KOPT-K1 (cell line): ENCODE measurements around the gene ZNF892.
"Not testable (repeated sequence)": the region's sequence is repeated elsewhere in the genome, so short reads cannot be mapped to it uniquely, and the experiment has no call there.

Experiments
- H3K27ac ChIP-seq: fragments of 200-600 bp; sonication (generic); 2 replicates; pipeline ENCODE4 v1.5.1; 2016; ENCODE audit warnings: antibody characterized with exemption, mild to moderate bottlenecking, low read depth, low read length; ENCODE audit not compliant: poor library complexity, severe bottlenecking
- H3K36me3 ChIP-seq: fragments of 200-600 bp; sonication (generic); 2 replicates; pipeline ENCODE4 v1.5.1; 2017; ENCODE audit warnings: antibody characterized with exemption, mild to moderate bottlenecking, low read length, moderate library complexity; ENCODE audit not compliant: insufficient read depth
- H3K9me3 ChIP-seq: fragments of 200-600 bp; sonication (generic); 2 replicates; pipeline ENCODE4 v1.5.1; 2017; ENCODE audit warnings: antibody characterized with exemption, low read length, mild to moderate bottlenecking; ENCODE audit not compliant: insufficient read depth, poor library complexity, severe bottlenecking

Gene ZNF892

DNA sequence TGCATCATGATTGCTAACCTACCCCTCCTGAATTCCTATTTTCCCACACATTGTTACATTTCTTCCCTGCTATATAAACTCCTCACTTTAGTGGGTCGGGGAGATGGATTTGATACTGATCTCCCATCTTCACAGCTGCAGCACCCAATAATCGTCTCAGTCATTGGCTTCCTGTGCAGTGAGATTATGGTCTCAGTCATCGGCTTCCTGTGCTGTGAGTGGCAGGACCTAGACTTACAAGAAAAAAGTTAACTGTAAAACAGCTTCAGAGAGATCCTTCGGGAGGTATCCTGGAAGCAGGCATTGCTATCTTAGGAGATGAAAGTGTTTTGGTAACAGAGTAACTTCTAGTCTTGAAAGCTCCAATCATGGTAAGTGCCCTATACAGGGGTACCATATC lies 3.4 kb upstream of the ZNF892 start:
- no peak overlapping the region for H3K27ac ChIP-seq
- H3K9me3 ChIP-seq: no peaks in the 10 kb centered on the region
- peaks cover 4% of the 10 kb centered on the region for H3K36me3 ChIP-seq

DNA sequence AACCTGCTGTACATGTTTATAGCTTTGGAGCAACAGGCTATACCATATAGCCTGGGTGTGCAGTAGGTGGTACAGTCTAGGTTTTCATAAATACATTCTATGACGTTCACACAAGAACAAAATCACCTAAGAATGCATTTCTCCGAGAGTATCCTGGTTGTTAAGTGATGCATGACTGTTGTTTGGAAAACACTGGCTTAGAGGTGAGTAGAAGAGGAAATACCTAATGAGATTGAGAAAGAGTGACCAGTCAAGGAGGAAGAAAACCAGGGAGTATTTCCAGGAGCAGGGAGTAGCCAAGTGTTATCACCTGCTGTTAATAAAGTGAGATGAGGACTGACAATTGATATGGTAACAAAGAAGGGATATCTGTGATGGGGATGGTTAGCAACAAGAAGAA lies 2.9 kb upstream of the ZNF892 start:
- Histone ChIP-seq H3K27ac (no peak overlapping the region), H3K9me3 (peaks cover 5% of the 10 kb centered on the region), H3K36me3 (peaks cover 9% of the 10 kb centered on the region)

DNA sequence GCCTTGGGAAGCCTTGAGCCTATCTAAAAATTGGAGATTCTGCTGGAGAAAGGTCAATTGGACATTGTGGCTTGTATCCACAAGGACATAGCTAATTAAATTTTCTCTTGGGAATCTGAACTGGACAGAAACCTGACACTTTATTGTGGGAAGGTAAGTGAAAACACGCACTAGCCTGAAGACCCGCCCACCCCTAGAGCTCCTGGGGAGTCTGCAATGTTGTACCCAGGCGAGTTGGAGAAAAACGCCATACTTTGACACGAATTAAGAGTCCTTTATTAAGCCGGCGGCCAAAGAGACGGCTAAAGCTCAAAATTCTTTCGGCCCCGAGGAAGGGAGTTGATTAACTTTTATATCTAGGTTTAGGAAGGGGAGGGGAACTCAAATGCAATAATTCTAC lies 1.2 kb upstream of the ZNF892 start:
- Histone ChIP-seq H3K9me3 (peaks cover 17% of the 10 kb centered on the region), H3K27ac (no peak overlapping the region), H3K36me3 (peaks cover 21% of the 10 kb centered on the region)

DNA sequence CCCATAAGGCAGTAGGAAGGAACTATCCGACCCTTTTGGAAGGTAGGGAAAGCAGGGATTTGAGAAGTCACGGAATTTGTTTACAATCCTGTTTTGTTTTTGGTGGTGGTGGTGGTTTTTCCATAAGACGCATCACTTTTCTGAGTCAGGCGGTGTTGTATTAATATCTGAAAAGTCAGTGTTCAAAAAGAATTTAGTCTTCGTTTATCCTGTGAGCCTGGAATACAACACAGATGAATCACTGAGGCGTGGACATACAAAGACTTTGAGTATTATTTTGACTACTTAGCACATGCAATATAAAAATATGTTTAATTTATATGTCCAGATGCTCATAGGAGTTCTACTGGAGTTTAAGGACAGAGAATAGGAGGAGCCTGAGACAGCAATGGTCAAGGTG lies 785 bp downstream of the ZNF892 start:
- H3K9me3 ChIP-seq: peaks cover 37% of the 10 kb centered on the region
- H3K27ac ChIP-seq: peak overlapping the region; percentile 69
- peaks cover 41% of the 10 kb centered on the region for H3K36me3 ChIP-seq

DNA sequence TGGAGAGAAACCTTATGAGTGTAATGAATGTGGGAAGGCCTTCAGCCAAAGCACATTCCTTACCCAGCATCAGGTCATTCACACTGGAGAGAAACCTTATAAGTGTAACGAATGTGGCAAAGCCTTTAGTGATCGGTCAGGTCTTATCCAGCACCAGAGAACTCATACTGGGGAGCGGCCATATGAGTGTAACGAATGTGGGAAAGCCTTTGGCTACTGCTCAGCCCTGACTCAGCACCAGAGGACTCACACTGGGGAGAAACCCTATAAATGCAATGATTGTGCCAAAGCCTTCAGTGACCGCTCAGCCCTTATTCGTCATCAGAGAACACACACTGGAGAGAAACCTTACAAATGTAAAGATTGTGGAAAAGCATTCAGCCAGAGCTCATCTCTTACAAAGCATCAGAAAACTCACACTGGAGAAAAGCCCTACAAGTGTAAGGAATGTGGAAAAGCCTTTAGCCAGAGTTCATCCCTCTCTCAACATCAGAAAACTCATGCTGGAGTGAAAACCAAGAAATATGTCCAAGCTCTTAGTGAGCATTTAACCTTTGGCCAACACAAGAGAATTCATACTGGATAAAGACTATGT lies 7.8 kb downstream of the ZNF892 start:
- H3K9me3 ChIP-seq: peaks cover 99% of the 10 kb centered on the region
- H3K27ac ChIP-seq: no peak overlapping the region
- H3K36me3 ChIP-seq: peaks cover 81% of the 10 kb centered on the region

DNA sequence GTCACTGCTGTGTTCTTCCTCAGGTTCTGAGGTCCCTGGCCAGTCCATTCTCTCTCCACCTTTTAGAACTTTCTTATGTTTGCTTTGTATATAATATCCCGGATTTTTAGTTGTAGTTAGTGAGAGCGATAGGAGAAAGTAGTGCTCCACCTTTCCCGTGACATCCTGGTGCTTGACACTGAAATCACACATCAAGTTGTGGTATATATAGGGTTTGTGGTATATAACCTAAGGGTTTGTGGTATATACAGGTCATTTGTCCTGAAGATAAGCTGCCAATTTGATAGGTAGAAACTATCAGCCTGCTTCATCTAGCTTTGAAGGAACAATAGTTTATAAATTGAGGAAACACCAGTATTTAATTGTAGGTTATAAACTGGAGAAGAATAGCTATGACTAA lies 13.1 kb downstream of the ZNF892 start:
- Histone ChIP-seq H3K27ac (no peak overlapping the region), H3K36me3 (peaks cover 37% of the 10 kb centered on the region), H3K9me3 (peaks cover 93% of the 10 kb centered on the region)

DNA sequence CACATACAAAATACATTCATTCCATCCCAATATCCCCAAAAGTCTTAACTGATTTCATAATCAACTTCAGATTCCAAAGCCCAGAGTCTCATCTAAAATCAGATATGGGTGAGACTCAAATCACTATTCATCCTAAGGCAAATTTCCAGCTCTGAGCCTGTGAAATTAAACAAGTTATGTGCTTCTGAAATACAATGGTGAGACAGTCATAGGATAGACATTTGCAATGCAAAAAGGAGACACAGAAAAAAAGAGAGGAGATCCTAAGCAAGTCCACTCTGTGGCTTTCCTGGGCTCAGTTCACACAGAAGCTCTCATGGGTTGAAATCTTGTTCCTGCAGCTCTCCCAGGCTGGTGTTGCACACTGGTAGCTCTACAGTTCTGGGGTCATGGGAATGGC lies 18.3 kb downstream of the ZNF892 start:
- Histone ChIP-seq H3K27ac (no peak overlapping the region), H3K9me3 (peaks cover 41% of the 10 kb centered on the region), H3K36me3 (peaks cover 8% of the 10 kb centered on the region; the same call in 1 of the 2 replicates)

DNA sequence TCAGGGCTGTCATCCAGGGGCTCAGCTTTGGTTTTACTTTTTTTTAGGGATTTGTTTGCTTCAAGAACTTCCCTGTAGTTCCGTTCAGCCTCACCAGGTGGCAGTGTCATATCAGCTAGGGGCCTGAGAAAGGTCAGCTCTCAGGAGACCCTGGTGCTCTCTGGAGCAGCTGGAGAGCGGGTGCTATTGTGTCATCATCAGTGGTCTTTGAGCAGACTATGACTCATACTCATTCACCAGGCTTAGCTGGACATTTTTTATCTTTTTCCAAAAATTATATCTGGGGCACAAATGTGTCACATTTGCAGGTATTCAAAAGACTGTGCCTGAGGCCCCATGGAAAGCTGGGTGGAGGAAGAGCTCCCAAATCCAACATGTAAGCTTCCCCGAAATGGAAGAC lies 24.4 kb downstream of the ZNF892 start:
- Histone ChIP-seq H3K9me3 (no peaks in the 10 kb centered on the region), H3K27ac (no peak overlapping the region), H3K36me3 (no peaks in the 10 kb centered on the region)

DNA sequence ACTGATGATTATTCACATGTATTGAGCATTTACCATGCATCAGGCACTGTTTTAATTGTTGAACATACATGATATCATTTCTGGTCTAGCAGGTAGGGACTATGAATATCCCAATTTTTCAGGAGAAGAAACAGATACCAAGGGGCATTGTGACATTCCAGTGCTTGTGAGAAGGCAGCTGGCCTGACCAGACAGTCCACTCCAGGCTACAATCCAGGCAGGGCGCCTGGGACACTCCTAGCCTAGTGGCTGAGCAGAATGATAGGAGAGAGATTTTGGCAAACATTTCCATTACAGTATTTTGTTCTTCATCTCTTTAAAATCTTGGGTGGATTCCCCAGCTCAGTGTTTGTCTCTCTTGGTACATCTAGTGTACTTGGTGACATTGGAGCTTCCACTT lies 24.9 kb downstream of the ZNF892 start:
- H3K27ac ChIP-seq: no peak overlapping the region
- no peaks in the 10 kb centered on the region for H3K9me3 ChIP-seq
- no peaks in the 10 kb centered on the region for H3K36me3 ChIP-seq

DNA sequence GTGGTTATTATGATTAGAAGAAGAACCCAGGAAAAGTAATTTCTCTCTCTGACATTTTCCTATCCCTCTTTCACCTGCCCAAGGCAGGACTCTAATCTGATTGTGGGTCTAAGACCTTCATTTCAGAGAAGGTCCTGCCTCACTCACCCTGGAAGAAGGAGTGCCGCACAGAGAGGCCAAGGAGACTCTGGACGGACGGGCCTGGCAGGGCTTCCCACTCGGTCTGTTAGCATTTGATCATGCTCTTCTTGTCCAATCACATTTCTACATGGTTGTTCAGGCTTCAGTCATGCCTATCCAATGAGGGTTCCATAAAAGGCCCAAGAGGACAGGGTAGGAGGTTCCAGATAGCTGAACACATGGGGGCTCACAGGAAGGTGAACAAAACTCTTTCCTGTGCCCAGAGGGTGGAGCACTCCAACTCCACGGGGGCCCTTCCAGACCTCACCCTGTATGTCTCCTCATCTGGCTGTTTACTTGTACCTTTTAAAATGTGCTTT lies 27.0 kb downstream of the ZNF892 start:
- Histone ChIP-seq H3K9me3 (no peaks in the 10 kb centered on the region), H3K36me3 (no peaks in the 10 kb centered on the region), H3K27ac (no peak overlapping the region)

DNA sequence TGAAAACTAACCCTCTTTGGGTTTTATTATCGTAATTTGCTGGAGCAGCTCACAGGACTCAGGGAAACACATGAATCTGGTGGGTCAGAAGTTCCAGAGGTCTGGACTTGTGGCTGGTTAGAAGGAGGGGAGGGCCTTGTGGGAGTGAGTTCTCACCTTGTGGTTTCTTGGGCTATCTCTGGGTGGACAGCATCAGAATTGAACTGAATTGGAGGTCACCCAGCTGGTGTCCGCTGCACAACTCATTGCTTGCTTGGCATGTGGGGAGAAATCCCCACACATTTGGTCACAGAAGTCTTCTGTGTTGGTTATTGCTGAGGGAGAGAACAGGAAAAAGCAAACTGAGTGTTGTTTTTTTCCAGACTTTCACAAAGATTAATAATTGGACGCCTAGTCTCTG lies 27.5 kb downstream of the ZNF892 start:
- H3K27ac ChIP-seq: no peak overlapping the region
- no peaks in the 10 kb centered on the region for H3K36me3 ChIP-seq
- H3K9me3 ChIP-seq: no peaks in the 10 kb centered on the region

DNA sequence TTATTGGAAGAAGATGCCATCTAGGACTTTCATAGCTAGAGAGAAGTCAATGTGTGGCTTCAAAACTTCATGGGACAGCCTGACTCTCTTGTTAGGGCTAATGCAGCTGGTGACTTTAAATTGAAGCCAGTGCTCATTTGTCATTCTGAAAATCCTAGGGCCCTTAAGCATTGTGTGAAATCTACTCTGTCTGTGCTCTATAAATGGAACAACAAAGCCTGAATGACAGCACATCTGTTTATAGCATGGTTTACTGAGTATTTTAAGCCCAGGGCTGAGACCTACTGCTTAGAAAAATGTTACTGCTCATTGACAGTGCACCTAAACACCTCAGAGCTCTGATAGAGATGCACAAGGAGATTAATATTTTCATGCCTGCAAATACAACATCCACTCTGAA lies 30.8 kb downstream of the ZNF892 start:
- Histone ChIP-seq H3K9me3 (peaks cover 22% of the 10 kb centered on the region), H3K36me3 (no peaks in the 10 kb centered on the region), H3K27ac (no peak overlapping the region)

DNA sequence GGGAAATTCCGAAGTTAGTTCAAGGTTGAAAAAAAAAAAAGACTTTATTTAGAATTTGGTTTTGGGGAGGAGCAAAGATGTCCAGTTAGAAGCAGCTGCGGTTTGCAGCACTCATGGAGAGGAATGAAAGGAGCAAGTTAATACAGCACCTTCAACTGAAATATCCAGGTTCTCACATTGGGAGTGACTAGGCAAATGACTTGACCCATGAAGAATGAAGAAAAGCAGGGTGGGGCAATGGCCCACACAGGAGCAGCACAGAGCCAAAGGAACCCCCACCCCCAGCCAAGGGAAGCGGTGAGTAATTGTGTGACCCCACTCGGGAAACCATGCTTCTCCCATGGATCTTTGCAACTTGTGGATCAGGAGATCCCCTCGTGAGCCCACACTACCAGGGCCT lies 32.8 kb downstream of the ZNF892 start:
- Histone ChIP-seq H3K27ac (no peak overlapping the region), H3K9me3 (peaks cover 22% of the 10 kb centered on the region), H3K36me3 (no peaks in the 10 kb centered on the region)

DNA sequence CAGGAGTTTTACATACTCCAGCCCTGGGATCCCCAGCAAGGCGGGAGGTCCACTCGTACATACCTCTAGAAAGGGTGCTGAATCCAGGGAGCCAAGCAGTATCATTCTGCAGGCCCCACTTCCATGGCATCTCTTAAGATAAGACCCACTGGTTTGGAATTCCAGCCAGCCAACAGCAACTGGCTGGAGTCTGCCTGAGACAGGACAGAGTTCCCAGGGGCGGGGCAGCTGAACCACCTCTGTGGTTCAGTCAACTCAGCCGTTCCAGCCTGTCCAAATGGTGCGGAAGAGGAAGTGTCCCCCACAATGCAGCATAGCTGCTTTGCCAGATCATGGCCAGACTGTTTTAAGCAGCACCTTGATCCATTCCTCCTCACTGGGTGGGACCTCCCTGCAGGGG lies 33.2 kb downstream of the ZNF892 start:
- Histone ChIP-seq H3K27ac (no peak overlapping the region), H3K9me3 (peaks cover 22% of the 10 kb centered on the region), H3K36me3 (no peaks in the 10 kb centered on the region)

DNA sequence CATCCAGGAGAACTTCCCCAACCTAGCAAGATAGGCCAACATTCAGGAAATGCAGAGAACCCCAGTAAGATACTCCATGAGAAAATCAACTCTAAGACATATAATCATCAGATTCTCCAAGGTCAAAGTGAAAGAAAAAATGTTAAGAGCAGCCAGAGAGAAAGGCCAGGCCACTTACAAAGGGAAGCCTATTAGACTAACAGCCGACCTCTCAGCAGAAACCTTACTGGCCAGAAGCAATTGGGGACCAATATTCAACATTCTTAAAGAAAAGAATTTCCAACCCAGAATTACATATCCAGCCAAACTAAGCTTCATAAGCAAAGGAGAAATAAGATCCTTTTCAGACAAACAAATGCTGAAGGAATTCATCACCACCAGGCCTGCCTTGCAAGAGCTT lies 34.8 kb downstream of the ZNF892 start:
- H3K36me3 ChIP-seq, H3K27ac ChIP-seq: not testable (repeated sequence)
- H3K9me3 ChIP-seq: peaks cover 22% of the 10 kb centered on the region
